ENCODE measurements around the gene ACBD6.

The ACBD6 gene

GRCh38 chr1:180291004-180291403 is 211.4 kb downstream of the ACBD6 start:
- DNase-seq (ENCODE audit: low read depth) = no peak

- no peak for DNase-seq (ENCODE audit: low read depth)
Measured at GRCh38 chr1:180290265-180291001, 211.9 kb downstream of the ACBD6 start.

GRCh38 chr1:180288940-180289339 is 213.4 kb downstream of the ACBD6 start:
- no peak for DNase-seq (ENCODE audit: low read depth)

- DNase-seq (ENCODE audit: low read depth) = no peak
Measured at GRCh38 chr1:180287988-180288705, 214.2 kb downstream of the ACBD6 start.

GRCh38 chr1:180286417-180286816 is 216.0 kb downstream of the ACBD6 start:
- no peak for DNase-seq (ENCODE audit: low read depth)

GRCh38 chr1:180283098-180283497 is 219.3 kb downstream of the ACBD6 start:
- no peak for DNase-seq (ENCODE audit: low read depth)

- no peak for DNase-seq (ENCODE audit: low read depth)
Measured at GRCh38 chr1:180282401-180283044, 219.9 kb downstream of the ACBD6 start.

GRCh38 chr1:180281490-180281889 is 220.9 kb downstream of the ACBD6 start:
- DNase-seq (ENCODE audit: low read depth) = no peak

GRCh38 chr1:180280617-180281016 is 221.8 kb downstream of the ACBD6 start:
- no peak for DNase-seq (ENCODE audit: low read depth)

- no peak for DNase-seq (ENCODE audit: low read depth)
Measured at GRCh38 chr1:180279651-180280050, 222.7 kb downstream of the ACBD6 start.

GRCh38 chr1:180278596-180279395 is 223.6 kb downstream of the ACBD6 start:
- DNase-seq (ENCODE audit: low read depth) = no peak

- DNase-seq (ENCODE audit: low read depth) = no peak
Measured at GRCh38 chr1:180278194-180278515, 224.2 kb downstream of the ACBD6 start.

GRCh38 chr1:180277476-180278193 is 224.7 kb downstream of the ACBD6 start:
- no peak for DNase-seq (ENCODE audit: low read depth)

GRCh38 chr1:180275726-180276125 is 226.7 kb downstream of the ACBD6 start:
- DNase-seq (ENCODE audit: low read depth) = no peak

- DNase-seq (ENCODE audit: low read depth) = no peak
Measured at GRCh38 chr1:180274221-180274620, 228.2 kb downstream of the ACBD6 start.

GRCh38 chr1:180273066-180273465 is 229.3 kb downstream of the ACBD6 start:
- no peak for DNase-seq (ENCODE audit: low read depth)

GRCh38 chr1:180272395-180272794 is 230.0 kb downstream of the ACBD6 start:
- no peak for DNase-seq (ENCODE audit: low read depth)

GRCh38 chr1:180271272-180272255 is 230.8 kb downstream of the ACBD6 start:
- DNase-seq (ENCODE audit: low read depth) = no peak

- no peak for DNase-seq (ENCODE audit: low read depth)
Measured at GRCh38 chr1:180270530-180271271, 231.7 kb downstream of the ACBD6 start.

Data from stimulated activated CD8-positive, alpha-beta memory T cell treated with anti-CD3 and anti-CD28 coated beads, Interleukin-12 subunit alpha, Interleukin-12 subunit beta, amount 100 ng/mL, for 4 hours (primary cell).